Stomach smooth muscle (tissue), 2 donors: ENCODE data around the gene FBXO34.
"Not testable (repeated sequence)": the region's sequence is repeated elsewhere in the genome, so short reads cannot be mapped to it uniquely, and the experiment has no call there.

Experiments used
- H3K27ac ChIP-seq: one replicate; pipeline ENCODE4 v1.7.0; 2013; ENCODE audit warnings: mild to moderate bottlenecking, low read length, inconsistent platforms
- H3K27me3 ChIP-seq, 2 donors: one replicate each; pipeline ENCODE4 v1.7.0; 2013; ENCODE audit warnings: low read length in 2 of 2; ENCODE audit not compliant: insufficient read depth in 2 of 2, control insufficient read depth in 1 of 2
- H3K36me3 ChIP-seq, 2 donors: one replicate each; pipeline ENCODE4 v1.7.0; 2013; ENCODE audit warnings: low read length in 2 of 2; ENCODE audit not compliant: control insufficient read depth in 2 of 2, insufficient read depth in 2 of 2
- H3K4me1 ChIP-seq: one replicate; pipeline ENCODE4 v1.7.0; 2013; ENCODE audit warnings: low read length; ENCODE audit not compliant: control insufficient read depth, insufficient read depth
- H3K4me3 ChIP-seq, 2 donors: one replicate each; pipeline ENCODE4 v1.7.0; 2013; ENCODE audit warnings: low read length in 2 of 2
- H3K9ac ChIP-seq, 2 donors: one replicate each; pipeline ENCODE4 v1.7.0; 2013; ENCODE audit warnings: low read length in 2 of 2, mild to moderate bottlenecking in 1 of 2
- H3K9me3 ChIP-seq, 2 donors: one replicate each; pipeline ENCODE4 v1.7.0; 2013; ENCODE audit warnings: low read length in 2 of 2; ENCODE audit not compliant: control insufficient read depth in 2 of 2
- donor health status: healthy.
- donor health status: Pancreatic carcinoma.

Gene FBXO34

GRCh38 chr14:55312379-55313030 is 41.3 kb downstream of the FBXO34 start:
- not testable (repeated sequence) for H3K9ac ChIP-seq, H3K27me3 ChIP-seq, H3K4me3 ChIP-seq, H3K27ac ChIP-seq, H3K4me1 ChIP-seq, H3K9me3 ChIP-seq, H3K36me3 ChIP-seq

- H3K4me1 ChIP-seq: no peaks in the 10 kb centered on the region
- H3K27me3 ChIP-seq: no peaks in the 10 kb centered on the region
- H3K36me3 ChIP-seq: peaks cover 0 to 2% of the 10 kb centered on the region in 2 donors
- H3K9ac ChIP-seq: no peak overlapping the region
- no peak overlapping the region for H3K27ac ChIP-seq
- no peak overlapping the region for H3K4me3 ChIP-seq
- no peaks in the 10 kb centered on the region for H3K9me3 ChIP-seq
Observed at GRCh38 chr14:55313480-55313879, 42.3 kb downstream of the FBXO34 start.

DNA sequence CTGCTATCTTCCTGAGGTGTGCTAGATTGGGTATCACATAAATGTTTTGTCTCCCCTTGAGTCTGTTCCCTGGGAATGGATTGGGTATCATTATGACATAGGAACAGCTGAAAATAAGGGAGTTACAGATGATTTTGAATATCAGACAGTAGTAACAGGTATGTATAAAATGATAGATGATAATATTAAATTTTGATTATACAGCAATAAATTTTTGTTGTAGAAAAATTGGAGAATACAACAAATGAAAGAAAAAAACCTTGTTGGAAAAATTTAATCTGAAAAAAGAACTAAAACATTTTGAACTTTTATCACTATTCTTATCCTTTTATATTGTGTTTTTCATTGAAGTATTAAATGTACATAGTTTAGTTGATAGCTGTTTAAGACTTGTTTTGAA is 43.2 kb downstream of the FBXO34 start:
- Histone ChIP-seq H3K9me3 (no peaks in the 10 kb centered on the region), H3K27me3 (no peaks in the 10 kb centered on the region), H3K27ac (no peak overlapping the region), H3K4me1 (no peaks in the 10 kb centered on the region), H3K4me3 (no peak overlapping the region), H3K9ac (no peak overlapping the region), H3K36me3 (peaks cover 0 to 2% of the 10 kb centered on the region in 2 donors)

GRCh38 chr14:55316564-55316963 is 45.3 kb downstream of the FBXO34 start:
- H3K4me3 ChIP-seq: no peak overlapping the region
- H3K36me3 ChIP-seq: peaks cover 0 to 2% of the 10 kb centered on the region in 2 donors
- no peaks in the 10 kb centered on the region for H3K27me3 ChIP-seq
- no peak overlapping the region for H3K27ac ChIP-seq
- H3K9ac ChIP-seq: no peak overlapping the region
- H3K4me1 ChIP-seq: no peaks in the 10 kb centered on the region
- H3K9me3 ChIP-seq: no peaks in the 10 kb centered on the region

GRCh38 chr14:55317542-55318306 is 46.5 kb downstream of the FBXO34 start:
- H3K27ac ChIP-seq: no peak overlapping the region
- no peaks in the 10 kb centered on the region for H3K27me3 ChIP-seq
- no peaks in the 10 kb centered on the region for H3K9me3 ChIP-seq
- H3K4me1 ChIP-seq: no peaks in the 10 kb centered on the region
- no peak overlapping the region for H3K9ac ChIP-seq
- no peak overlapping the region for H3K4me3 ChIP-seq
- peaks cover 0 to 2% of the 10 kb centered on the region in 2 donors for H3K36me3 ChIP-seq

DNA sequence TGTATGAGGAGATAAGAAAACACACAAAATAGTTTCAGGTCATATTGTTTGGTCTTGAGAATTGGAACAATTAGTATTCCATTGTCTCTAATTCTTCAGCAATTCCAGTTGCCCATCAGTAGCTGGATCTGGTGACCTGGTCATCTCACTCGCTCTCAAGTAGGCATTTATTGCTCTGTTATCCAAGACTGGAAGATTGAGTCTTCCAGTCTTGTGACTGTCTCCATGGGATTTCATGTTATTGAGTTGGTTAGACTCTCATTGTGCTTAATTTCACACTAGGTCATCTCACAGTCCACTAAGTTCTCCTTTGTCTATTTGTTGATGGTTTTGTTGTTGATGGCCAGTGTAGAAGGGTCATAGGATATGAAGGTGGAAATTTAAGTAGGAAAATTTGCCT is 47.5 kb downstream of the FBXO34 start:
- Histone ChIP-seq H3K4me1 (no peaks in the 10 kb centered on the region), H3K9me3 (no peaks in the 10 kb centered on the region), H3K36me3 (peaks cover 0 to 2% of the 10 kb centered on the region in 2 donors), H3K4me3 (no peak overlapping the region), H3K27ac (no peak overlapping the region), H3K9ac (no peak overlapping the region), H3K27me3 (no peaks in the 10 kb centered on the region)

- H3K9me3 ChIP-seq: no peaks in the 10 kb centered on the region
- no peak overlapping the region for H3K27ac ChIP-seq
- no peaks in the 10 kb centered on the region for H3K4me1 ChIP-seq
- no peak overlapping the region for H3K9ac ChIP-seq
- no peaks in the 10 kb centered on the region for H3K36me3 ChIP-seq
- H3K4me3 ChIP-seq: no peak overlapping the region
- H3K27me3 ChIP-seq: no peaks in the 10 kb centered on the region
Observed at GRCh38 chr14:55323910-55324309, 52.7 kb downstream of the FBXO34 start.

GRCh38 chr14:55324812-55325211 is 53.6 kb downstream of the FBXO34 start:
- Histone ChIP-seq H3K27ac (no peak overlapping the region), H3K4me1 (no peaks in the 10 kb centered on the region), H3K27me3 (no peaks in the 10 kb centered on the region)

DNA sequence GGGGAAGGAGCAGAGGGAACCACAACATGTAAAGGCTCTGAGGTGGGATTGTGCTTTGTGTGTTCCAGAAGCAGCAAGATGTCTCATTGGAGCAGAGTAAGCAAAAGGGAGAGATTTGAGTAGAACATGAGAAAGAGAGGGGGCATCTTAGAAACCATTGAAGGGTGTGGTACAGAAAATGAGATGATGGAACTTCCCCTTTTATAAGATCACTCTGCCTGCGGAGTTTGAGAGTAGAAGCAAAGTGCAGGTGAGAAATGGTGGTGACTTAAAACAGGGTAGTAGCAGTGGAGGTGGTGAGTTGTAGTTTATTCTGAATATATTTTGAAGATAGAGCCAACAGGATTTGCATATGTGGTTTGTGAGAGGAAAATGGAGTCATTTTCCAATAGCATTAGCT is 56.0 kb downstream of the FBXO34 start:
- no peaks in the 10 kb centered on the region for H3K9me3 ChIP-seq
- H3K9ac ChIP-seq: no peak overlapping the region

More at GRCh38 chr14:55324812-55325211, 53.6 kb downstream of the FBXO34 start:
- no peaks in the 10 kb centered on the region for H3K36me3 ChIP-seq
- no peak overlapping the region for H3K9ac ChIP-seq
- no peak overlapping the region for H3K4me3 ChIP-seq
- no peaks in the 10 kb centered on the region for H3K9me3 ChIP-seq

DNA sequence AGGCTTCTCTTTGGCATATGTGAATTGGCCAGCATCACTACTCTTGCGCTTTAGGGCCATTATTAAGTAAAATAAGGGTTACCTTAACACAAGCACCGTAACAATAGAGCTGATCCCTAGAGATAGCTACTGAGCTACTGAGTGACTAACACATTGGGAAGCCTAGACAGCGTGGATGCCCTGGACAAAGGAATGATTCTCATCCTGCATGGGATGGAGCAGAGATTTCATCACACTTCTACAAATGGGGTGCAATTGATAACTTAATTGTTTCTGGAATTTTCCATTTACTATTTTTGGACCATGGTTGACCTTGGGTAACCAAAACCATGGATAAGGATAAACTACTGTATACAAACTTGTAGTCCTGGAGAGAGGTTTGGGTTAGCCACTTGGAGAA is 57.1 kb downstream of the FBXO34 start:
- H3K27ac ChIP-seq: no peak overlapping the region
- no peaks in the 10 kb centered on the region for H3K36me3 ChIP-seq
- H3K4me1 ChIP-seq: no peaks in the 10 kb centered on the region

More for the DNA sequence above, 56.0 kb downstream of the FBXO34 start:
- Histone ChIP-seq H3K4me3 (no peak overlapping the region), H3K4me1 (no peaks in the 10 kb centered on the region), H3K27me3 (no peaks in the 10 kb centered on the region), H3K27ac (no peak overlapping the region), H3K36me3 (no peaks in the 10 kb centered on the region)

More for the DNA sequence above, 57.1 kb downstream of the FBXO34 start:
- Histone ChIP-seq H3K9me3 (no peaks in the 10 kb centered on the region), H3K27me3 (no peaks in the 10 kb centered on the region), H3K9ac (no peak overlapping the region), H3K4me3 (no peak overlapping the region)
